Pancreas (tissue), 10 donors: ENCODE data around the gene SLC10A7. TPM values are rescaled to one million over a fixed set of nuclear protein-coding genes. Genes with fewer than 3 reads are reported as not detected.
"Not testable (repeated sequence)": the region's sequence is repeated elsewhere in the genome, so short reads cannot be mapped to it uniquely, and the experiment has no call there.

Experiments
- ATAC-seq, 4 donors: fragments of 200-7000 bp; cut with Tn5 transposase; one replicate each; pipeline versions ENCODE4 v1.8.0 to v1.9.1; 2020; ENCODE audit warnings: mild to moderate bottlenecking in 4 of 4, moderate library complexity in 4 of 4
- DNase-seq, 6 donors: peaks; one replicate each; pipeline ENCODE4 v3.0.0-alpha.2; 2020
- FAIRE-seq: peaks from 2 replicates; lab custom pipeline; 2012; peaks lifted over from hg19 to GRCh38; lab: Jason Lieb, UNC
- H3K27ac ChIP-seq, 4 donors: fragments of 200-600 bp; sonication (generic); 1 replicate in 3 of 4; 2 replicates in 1 of 4; pipeline versions ENCODE4 v1.5.0 to v1.8.0; 2020
- H3K27me3 ChIP-seq, 4 donors: fragments of 200-600 bp; one replicate each; pipeline ENCODE4 v1.8.0; 2021
- H3K36me3 ChIP-seq, 3 donors: fragments of 200-600 bp; sonication (generic) in 1 of 3; one replicate each; pipeline versions ENCODE4 v1.5.0 to v1.8.0; 2020 to 2021
- H3K4me1 ChIP-seq, 3 donors: fragments of 200-600 bp; one replicate each; pipeline ENCODE4 v1.8.0; 2021
- H3K4me3 ChIP-seq, 4 donors: fragments of 200-600 bp; sonication (generic) in 2 of 4; one replicate each; pipeline versions ENCODE4 v1.5.0 to v1.8.0; 2020 to 2021
- H3K9me3 ChIP-seq, 4 donors: fragments of 200-600 bp; one replicate each; pipeline ENCODE4 v1.8.0; 2021
- WGBS, 2 donors: extraction: QIAGEN DNeasy Blood & Tissue Kit; methylation state at CpG; one replicate each; pipeline ENCODE4 v1.1.7; 2013; 5-methylcytosine and 5-hydroxymethylcytosine counted together
- intact Hi-C, 3 donors: fragments of 100-400 bp; cut with DNase I; formaldehyde crosslinking; loops; one replicate each; pipeline versions ENCODE4 v1.11.1 to v1.14.2; 2022
- polyA plus RNA-seq, 2 donors: library from polyadenylated mRNA; stranded (reverse); fragments of 200-250 nt; gene quantifications; one replicate each; pipeline ENCODE4 v1.2.3, GENCODE V29; 2013
- total RNA-seq, 6 donors: library from RNA; stranded (reverse); fragmentation: NEBNext Ultra II Directional in 4 of 6; extraction: Animal tissue kit (Norgen Biotek cat#: 25700) in 4 of 6; gene quantifications; one replicate each; pipeline versions ENCODE4 v1.2.1 to v1.2.4, GENCODE V29; 2021 to 2023
- TF ChIP-seq, protein P1 (sequence below), 4 donors: fragments of 200-600 bp; sonication (generic) in 3 of 4; IDR thresholded peaks; one replicate each; pipeline versions ENCODE4 v1.5.0 to v1.8.0; 2021; ENCODE audit warnings: antibody characterized with exemption in 4 of 4
- donor health status: healthy with polysubstance abuse.
- donor health status: DM: no; HTN: no; CAD: no; lungs with moderate emphysema.
- donor health status: DM: no; HTN: no; CAD: no.
- donor health status: control.
- donor health status: control.
- donor health status: Bipolar disorder and iron deficiency.
- donor health status: DM: yes; HTN: yes; CAD: no.
- donor health status: DM: no; HTN: no; CAD: no.
- donor health status: DM: no; HTN: no; CAD: no.
- donor health status: DM: yes; HTN: yes; CAD: no.

The SLC10A7 gene
- total and polyA plus RNA-seq, 8 donors: 2.1 to 11.1 (median 6.9) TPM

GRCh38 chr4:146370841-146371240 is 150.9 kb downstream of the SLC10A7 start:
- 94% methylated on average over 2 of the region's 2 CpGs for WGBS, 2 donors
- Histone ChIP-seq H3K9me3 (no peaks in the 10 kb centered on the region), H3K4me1 (no peaks in the 10 kb centered on the region), H3K27ac (no peak overlapping the region), H3K4me3 (no peak overlapping the region), H3K27me3 (no peaks in the 10 kb centered on the region), H3K36me3 (no peaks in the 10 kb centered on the region)
- ATAC-seq (no peak), DNase-seq (no peak), FAIRE-seq (no peak)
- TF ChIP-seq, protein P1, sequence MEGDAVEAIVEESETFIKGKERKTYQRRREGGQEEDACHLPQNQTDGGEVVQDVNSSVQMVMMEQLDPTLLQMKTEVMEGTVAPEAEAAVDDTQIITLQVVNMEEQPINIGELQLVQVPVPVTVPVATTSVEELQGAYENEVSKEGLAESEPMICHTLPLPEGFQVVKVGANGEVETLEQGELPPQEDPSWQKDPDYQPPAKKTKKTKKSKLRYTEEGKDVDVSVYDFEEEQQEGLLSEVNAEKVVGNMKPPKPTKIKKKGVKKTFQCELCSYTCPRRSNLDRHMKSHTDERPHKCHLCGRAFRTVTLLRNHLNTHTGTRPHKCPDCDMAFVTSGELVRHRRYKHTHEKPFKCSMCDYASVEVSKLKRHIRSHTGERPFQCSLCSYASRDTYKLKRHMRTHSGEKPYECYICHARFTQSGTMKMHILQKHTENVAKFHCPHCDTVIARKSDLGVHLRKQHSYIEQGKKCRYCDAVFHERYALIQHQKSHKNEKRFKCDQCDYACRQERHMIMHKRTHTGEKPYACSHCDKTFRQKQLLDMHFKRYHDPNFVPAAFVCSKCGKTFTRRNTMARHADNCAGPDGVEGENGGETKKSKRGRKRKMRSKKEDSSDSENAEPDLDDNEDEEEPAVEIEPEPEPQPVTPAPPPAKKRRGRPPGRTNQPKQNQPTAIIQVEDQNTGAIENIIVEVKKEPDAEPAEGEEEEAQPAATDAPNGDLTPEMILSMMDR (IDR thresholded peaks at IDR 0.05): no peak
- intact Hi-C loops: no loop called here

- H3K36me3 ChIP-seq: no peaks in the 10 kb centered on the region
- no peaks in the 10 kb centered on the region for H3K27me3 ChIP-seq
- no peak for ATAC-seq
- WGBS, 2 donors: 90 to 92% methylated on average over 3 of the region's 3 CpGs
- DNase-seq: no peak
- no peak overlapping the region for H3K27ac ChIP-seq
- no peak for FAIRE-seq
- no peaks in the 10 kb centered on the region for H3K4me1 ChIP-seq
- H3K4me3 ChIP-seq: no peak overlapping the region
- TF ChIP-seq, protein P1 (IDR thresholded peaks at IDR 0.05): no peak
- no peaks in the 10 kb centered on the region for H3K9me3 ChIP-seq
- intact Hi-C loops: no loop called here
Measured at GRCh38 chr4:146369446-146369845, 152.3 kb downstream of the SLC10A7 start.

GRCh38 chr4:146368209-146368608 is 153.5 kb downstream of the SLC10A7 start:
- 70 to 79% methylated on average over 2 of the region's 2 CpGs for WGBS, 2 donors
- no peak overlapping the region for H3K4me3 ChIP-seq
- FAIRE-seq (no peak), DNase-seq (no peak), ATAC-seq (peak in 1 of 4 donors; percentile 22)
- H3K9me3 ChIP-seq: no peaks in the 10 kb centered on the region
- H3K36me3 ChIP-seq: no peaks in the 10 kb centered on the region
- H3K27me3 ChIP-seq: no peaks in the 10 kb centered on the region
- H3K27ac ChIP-seq: no peak overlapping the region
- H3K4me1 ChIP-seq: no peaks in the 10 kb centered on the region
- TF ChIP-seq, protein P1 (IDR thresholded peaks at IDR 0.05): no peak
- intact Hi-C loops: no loop called here

DNA sequence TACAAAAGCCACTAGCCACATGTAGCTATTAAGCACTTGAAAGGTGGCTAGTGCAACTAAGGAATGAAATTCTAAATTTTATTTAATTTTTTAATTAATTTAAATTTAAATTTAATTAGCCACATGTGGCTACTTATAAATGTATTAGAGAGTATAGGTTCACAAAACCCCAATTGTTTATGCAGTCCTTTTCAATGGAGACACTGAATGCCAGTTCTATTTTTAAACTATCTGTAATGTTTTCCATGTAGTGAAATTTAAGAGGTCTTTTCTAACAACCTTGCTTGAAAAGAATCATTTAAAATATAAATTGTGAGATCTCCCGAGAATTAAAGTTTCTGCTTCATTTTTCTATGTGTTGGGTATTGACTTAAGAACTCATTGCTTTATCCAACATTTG is 154.4 kb downstream of the SLC10A7 start:
- no peaks in the 10 kb centered on the region for H3K4me1 ChIP-seq
- no peaks in the 10 kb centered on the region for H3K9me3 ChIP-seq
- H3K36me3 ChIP-seq: no peaks in the 10 kb centered on the region
- H3K27ac ChIP-seq: no peak overlapping the region
- TF ChIP-seq, protein P1 (IDR thresholded peaks at IDR 0.05): no peak
- no peak overlapping the region for H3K4me3 ChIP-seq
- FAIRE-seq (no peak), ATAC-seq (no peak), DNase-seq (no peak)
- H3K27me3 ChIP-seq: no peaks in the 10 kb centered on the region
- intact Hi-C loops: no loop called here
- WGBS, 2 donors: 70 to 71% methylated on average over 1 of the region's 1 CpG

GRCh38 chr4:146359771-146360170 is 162.0 kb downstream of the SLC10A7 start:
- intact Hi-C loops: no loop called here
- H3K9me3 ChIP-seq: no peaks in the 10 kb centered on the region
- no peaks in the 10 kb centered on the region for H3K36me3 ChIP-seq
- FAIRE-seq: no peak
- DNase-seq: no peak
- no peak overlapping the region for H3K27ac ChIP-seq
- ATAC-seq: no peak
- H3K4me1 ChIP-seq: no peaks in the 10 kb centered on the region
- H3K4me3 ChIP-seq: no peak overlapping the region
- TF ChIP-seq, protein P1 (IDR thresholded peaks at IDR 0.05): no peak
- no peaks in the 10 kb centered on the region for H3K27me3 ChIP-seq

DNA sequence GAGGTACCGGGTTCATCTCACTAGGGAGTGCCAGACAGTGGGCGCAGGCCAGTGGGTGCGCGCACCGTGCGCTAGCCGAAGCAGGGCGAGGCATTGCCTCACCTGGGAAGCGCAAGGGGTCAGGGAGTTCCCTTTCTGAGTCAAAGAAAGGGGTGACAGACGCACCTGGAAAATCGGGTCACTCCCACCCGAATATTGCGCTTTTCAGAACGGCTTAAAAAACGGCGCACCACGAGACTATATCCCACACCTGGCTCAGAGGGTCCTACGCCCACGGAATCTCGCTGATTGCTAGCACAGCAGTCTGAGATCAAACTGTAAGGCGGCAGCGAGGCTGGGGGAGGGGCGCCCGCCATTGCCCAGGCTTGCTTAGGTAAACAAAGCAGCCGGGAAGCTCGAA is 171.6 kb downstream of the SLC10A7 start:
- ATAC-seq, H3K9me3 ChIP-seq, H3K27me3 ChIP-seq, H3K27ac ChIP-seq, H3K36me3 ChIP-seq, H3K4me1 ChIP-seq, FAIRE-seq, H3K4me3 ChIP-seq, DNase-seq, intact Hi-C loops: not testable (repeated sequence)
- 55 to 79% methylated on average over 8 to 13 of the region's 26 CpGs for WGBS, 2 donors
